ENCODE data around the gene AZIN2. TPM values are rescaled to one million over a fixed set of nuclear protein-coding genes. Genes with fewer than 3 reads are reported as not detected.

Gene AZIN2
- total RNA-seq, 1 experiment from 2014 or later: 2.4 TPM

- Histone ChIP-seq H3K4me3 (ENCODE audit: low read depth in 2 of 2, low read length in 2 of 2) (no peak overlapping the region), H3K27me3 (ENCODE audit: control insufficient read depth, insufficient read depth, low read length) (no peaks in the 10 kb centered on the region), H3K9me3 (ENCODE audit: control insufficient read depth, insufficient read depth, low read depth, low read length) (no peaks in the 10 kb centered on the region), H3K36me3 (ENCODE audit: control insufficient read depth, insufficient read depth, low read length) (no peaks in the 10 kb centered on the region), H3K4me1 (ENCODE audit: control insufficient read depth, insufficient read depth, low read length) (no peaks in the 10 kb centered on the region), H3K27ac (ENCODE audit: low read length) (no peak overlapping the region)
- TF ChIP-seq, protein P1, sequence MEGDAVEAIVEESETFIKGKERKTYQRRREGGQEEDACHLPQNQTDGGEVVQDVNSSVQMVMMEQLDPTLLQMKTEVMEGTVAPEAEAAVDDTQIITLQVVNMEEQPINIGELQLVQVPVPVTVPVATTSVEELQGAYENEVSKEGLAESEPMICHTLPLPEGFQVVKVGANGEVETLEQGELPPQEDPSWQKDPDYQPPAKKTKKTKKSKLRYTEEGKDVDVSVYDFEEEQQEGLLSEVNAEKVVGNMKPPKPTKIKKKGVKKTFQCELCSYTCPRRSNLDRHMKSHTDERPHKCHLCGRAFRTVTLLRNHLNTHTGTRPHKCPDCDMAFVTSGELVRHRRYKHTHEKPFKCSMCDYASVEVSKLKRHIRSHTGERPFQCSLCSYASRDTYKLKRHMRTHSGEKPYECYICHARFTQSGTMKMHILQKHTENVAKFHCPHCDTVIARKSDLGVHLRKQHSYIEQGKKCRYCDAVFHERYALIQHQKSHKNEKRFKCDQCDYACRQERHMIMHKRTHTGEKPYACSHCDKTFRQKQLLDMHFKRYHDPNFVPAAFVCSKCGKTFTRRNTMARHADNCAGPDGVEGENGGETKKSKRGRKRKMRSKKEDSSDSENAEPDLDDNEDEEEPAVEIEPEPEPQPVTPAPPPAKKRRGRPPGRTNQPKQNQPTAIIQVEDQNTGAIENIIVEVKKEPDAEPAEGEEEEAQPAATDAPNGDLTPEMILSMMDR (IDR thresholded peaks at IDR 0.05): no peak
- in situ Hi-C loops (cut with HindIII; ENCODE audit: low pct_unique_long_range_greater_than_20kb, low sequenced_read_pairs): no loop called here
- no peak for DNase-seq (ENCODE audit: low read depth, low spot score)
- CTCF ChIA-PET: no interaction called here
- POLR2A ChIA-PET: no interaction called here
- ATAC-seq: peak; percentile 36; the same call in 1 of the 2 replicates
- BruUV-seq (replicated peaks): no TSS peak
- intact Hi-C loops (cut with micrococcal nuclease; ENCODE audit: unreplicated experiment): no loop called here
These were observed 82.9 kb downstream of the AZIN2 start for GRCh38 chr1:33163621-33164519.

DNA sequence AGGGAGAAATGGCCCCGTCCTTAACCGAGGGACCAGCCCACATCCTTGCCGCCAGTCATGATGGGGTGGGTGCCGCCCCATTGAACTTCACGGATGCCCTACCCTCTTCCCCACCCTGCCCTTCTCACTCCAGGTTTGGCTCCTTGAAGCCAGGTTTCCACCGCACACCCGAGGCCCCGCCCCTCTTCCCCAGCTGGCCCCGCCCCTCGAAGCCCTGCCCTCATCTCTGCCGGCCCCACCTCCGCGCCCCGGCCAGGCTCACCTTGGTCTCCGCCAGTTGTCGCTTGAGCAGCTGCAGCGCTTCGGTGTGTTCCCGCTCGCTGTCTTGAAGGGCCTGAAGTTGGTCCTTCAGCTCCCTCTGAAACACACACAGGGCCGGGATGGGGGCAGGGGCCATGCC is 84.3 kb downstream of the AZIN2 start:
- no peak for ATAC-seq
- POLR2A ChIA-PET: no interaction called here
- in situ Hi-C loops (cut with HindIII; ENCODE audit: low pct_unique_long_range_greater_than_20kb, low sequenced_read_pairs): no loop called here

GRCh38 chr1:33165809-33166208 is 84.9 kb downstream of the AZIN2 start:
- Histone ChIP-seq H3K27me3 (ENCODE audit: control insufficient read depth, insufficient read depth, low read length) (no peaks in the 10 kb centered on the region), H3K36me3 (ENCODE audit: control insufficient read depth, insufficient read depth, low read length) (no peaks in the 10 kb centered on the region), H3K9me3 (ENCODE audit: control insufficient read depth, insufficient read depth, low read depth, low read length) (no peaks in the 10 kb centered on the region), H3K27ac (ENCODE audit: low read length) (no peak overlapping the region), H3K4me3 (ENCODE audit: low read depth in 2 of 2, low read length in 2 of 2) (no peak overlapping the region), H3K4me1 (ENCODE audit: control insufficient read depth, insufficient read depth, low read length) (no peaks in the 10 kb centered on the region)
- ATAC-seq (no peak), DNase-seq (ENCODE audit: low read depth, low spot score) (no peak)
- POLR2A ChIA-PET: no interaction called here
- in situ Hi-C loops (cut with HindIII; ENCODE audit: low pct_unique_long_range_greater_than_20kb, low sequenced_read_pairs): no loop called here
- intact Hi-C loops (cut with micrococcal nuclease; ENCODE audit: unreplicated experiment): no loop called here
- no TSS peak for BruUV-seq (replicated peaks)
- CTCF ChIA-PET: no interaction called here
- TF ChIP-seq, protein P1 (IDR thresholded peaks at IDR 0.05): no peak
- no peak for TF ChIP-seq POLR2AphosphoS5 (IDR thresholded peaks at IDR 0.05; ENCODE audit: low read depth, low read length)

More for the DNA sequence above, 84.3 kb downstream of the AZIN2 start:
- no peak overlapping the region for H3K4me3 ChIP-seq (ENCODE audit: low read depth in 2 of 2, low read length in 2 of 2)
- H3K27ac ChIP-seq (ENCODE audit: low read length): no peak overlapping the region
- TF ChIP-seq, protein P2, sequence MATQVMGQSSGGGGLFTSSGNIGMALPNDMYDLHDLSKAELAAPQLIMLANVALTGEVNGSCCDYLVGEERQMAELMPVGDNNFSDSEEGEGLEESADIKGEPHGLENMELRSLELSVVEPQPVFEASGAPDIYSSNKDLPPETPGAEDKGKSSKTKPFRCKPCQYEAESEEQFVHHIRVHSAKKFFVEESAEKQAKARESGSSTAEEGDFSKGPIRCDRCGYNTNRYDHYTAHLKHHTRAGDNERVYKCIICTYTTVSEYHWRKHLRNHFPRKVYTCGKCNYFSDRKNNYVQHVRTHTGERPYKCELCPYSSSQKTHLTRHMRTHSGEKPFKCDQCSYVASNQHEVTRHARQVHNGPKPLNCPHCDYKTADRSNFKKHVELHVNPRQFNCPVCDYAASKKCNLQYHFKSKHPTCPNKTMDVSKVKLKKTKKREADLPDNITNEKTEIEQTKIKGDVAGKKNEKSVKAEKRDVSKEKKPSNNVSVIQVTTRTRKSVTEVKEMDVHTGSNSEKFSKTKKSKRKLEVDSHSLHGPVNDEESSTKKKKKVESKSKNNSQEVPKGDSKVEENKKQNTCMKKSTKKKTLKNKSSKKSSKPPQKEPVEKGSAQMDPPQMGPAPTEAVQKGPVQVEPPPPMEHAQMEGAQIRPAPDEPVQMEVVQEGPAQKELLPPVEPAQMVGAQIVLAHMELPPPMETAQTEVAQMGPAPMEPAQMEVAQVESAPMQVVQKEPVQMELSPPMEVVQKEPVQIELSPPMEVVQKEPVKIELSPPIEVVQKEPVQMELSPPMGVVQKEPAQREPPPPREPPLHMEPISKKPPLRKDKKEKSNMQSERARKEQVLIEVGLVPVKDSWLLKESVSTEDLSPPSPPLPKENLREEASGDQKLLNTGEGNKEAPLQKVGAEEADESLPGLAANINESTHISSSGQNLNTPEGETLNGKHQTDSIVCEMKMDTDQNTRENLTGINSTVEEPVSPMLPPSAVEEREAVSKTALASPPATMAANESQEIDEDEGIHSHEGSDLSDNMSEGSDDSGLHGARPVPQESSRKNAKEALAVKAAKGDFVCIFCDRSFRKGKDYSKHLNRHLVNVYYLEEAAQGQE (IDR thresholded peaks at IDR 0.05; ENCODE audit: insufficient read depth in 1 of 2, low read depth in 2 of 2, low read length in 1 of 2): no peak
- no peak for DNase-seq (ENCODE audit: low read depth, low spot score)
- no peaks in the 10 kb centered on the region for H3K27me3 ChIP-seq (ENCODE audit: control insufficient read depth, insufficient read depth, low read length)
- BruUV-seq (replicated peaks): no TSS peak
- CTCF ChIA-PET: no interaction called here
- no peaks in the 10 kb centered on the region for H3K36me3 ChIP-seq (ENCODE audit: control insufficient read depth, insufficient read depth, low read length)
- intact Hi-C loops (cut with micrococcal nuclease; ENCODE audit: unreplicated experiment): no loop called here
- no peaks in the 10 kb centered on the region for H3K4me1 ChIP-seq (ENCODE audit: control insufficient read depth, insufficient read depth, low read length)
- H3K9me3 ChIP-seq (ENCODE audit: control insufficient read depth, insufficient read depth, low read depth, low read length): no peaks in the 10 kb centered on the region

Data from Panc1 (cell line).